ENCODE data around the gene SNX1. TPM values are rescaled to one million over a fixed set of nuclear protein-coding genes. Genes with fewer than 3 reads are reported as not detected.

SNX1 gene
- total and polyA plus RNA-seq, 10 of the 15 experiments (the other 5 are each of a cell fraction or from before 2014, with no cell fraction given), result 17.8 to 115 (median 96.3) TPM

- SMC1A ChIA-PET (ENCODE audit: uncharacterized antibody, unreplicated experiment), result no interaction called here
- BruUV-seq (replicated peaks), result TSS peak; percentile 40
- no peak for DNase-seq (ENCODE audit: low read depth, low spot score)
- H3K79me2 ChIP-seq (ENCODE audit: control insufficient read depth, insufficient read depth, low read length), result peaks cover 48% of the 10 kb centered on the region
- intact Hi-C loops (cut with micrococcal nuclease; ENCODE audit: unreplicated experiment), result loop anchor here (10.0 kb wide), 1 partner anchor 681 kb away; no protein-coding TSS in a partner anchor
- POLR2A ChIA-PET, result interaction anchor here (1.3 kb wide), 1 partner anchor 32 kb away, joined by 4 read pairs; no protein-coding TSS in a partner anchor
- no peak overlapping the region for H3K4me3 ChIP-seq
- RAD21 ChIA-PET (ENCODE audit: unreplicated experiment), result interaction anchor here (1.7 kb wide), 1 partner anchor 11 kb away, joined by 4 read pairs; no protein-coding TSS in a partner anchor
- WGBS (ENCODE audit: insufficient coverage, insufficient replicate concordance, low lambda C conversion rate, missing lambda C conversion rate), result 89% methylated on average over 15 of the region's 15 CpGs
- no peak for ATAC-seq
- no peak overlapping the region for H3K27ac ChIP-seq (ENCODE audit: control insufficient read depth, insufficient read depth)
- no peaks in the 10 kb centered on the region for H3K9me3 ChIP-seq (replicated peaks; ENCODE audit: control insufficient read depth, insufficient read depth, low read length)
- H3K4me2 ChIP-seq (ENCODE audit: control insufficient read depth, insufficient read depth), result no peak overlapping the region
- no peak overlapping the region for H3K9ac ChIP-seq (ENCODE audit: control insufficient read depth, insufficient read depth, low read length)
- CTCF ChIA-PET, result interaction anchor here (0.9 to 5.6 kb wide), 3 partner anchors 12 to 66 kb away, joined by 3 to 98 read pairs (median 46); partner anchors contain the start of gene SNX1
- H4K20me1 ChIP-seq (ENCODE audit: control insufficient read depth, insufficient read depth), result peaks cover 18% of the 10 kb centered on the region
- peaks cover 34 to 37% of the 10 kb centered on the region in 2 experiments; a peak in 3 of 4 replicates for H3K36me3 ChIP-seq (ENCODE audit: control insufficient read depth in 2 of 2, insufficient read depth in 2 of 2, low read length in 1 of 2)
- H3K27me3 ChIP-seq (replicated peaks in 1 of 2; ENCODE audit: control insufficient read depth in 2 of 2, insufficient read depth in 2 of 2, low read length in 1 of 2), result no peaks in the 10 kb centered on the region
- H3K4me1 ChIP-seq (ENCODE audit: control insufficient read depth, insufficient read depth, low read length), result peaks cover 33% of the 10 kb centered on the region
- H2AFZ ChIP-seq (ENCODE audit: control insufficient read depth, low read depth, low read length), result no peak overlapping the region
- no peak for FAIRE-seq
- in situ Hi-C loops (cut with MboI), result no loop called here
- TF ChIP-seq SUPT20H (IDR thresholded peaks at IDR 0.05; ENCODE audit: borderline replicate concordance, control insufficient read depth, low read depth, low read length) (no peak), CHD2 (IDR thresholded peaks at IDR 0.05; ENCODE audit: borderline replicate concordance, low read depth, low read length) (no peak), YY1 (IDR thresholded peaks at IDR 0.05; ENCODE audit: low read depth, low read length) (no peak), ZNF687 (IDR thresholded peaks at IDR 0.05) (no peak), POU2F2 (IDR thresholded peaks at IDR 0.05; ENCODE audit: borderline replicate concordance, low read depth, low read length) (0 out of 3 replicates have a peak, but pooled peaks have one; percentile 20), WRNIP1 (IDR thresholded peaks at IDR 0.05; ENCODE audit: borderline replicate concordance, low read depth, low read length) (no peak), RELB (IDR thresholded peaks at IDR 0.05; ENCODE audit: low read depth) (no peak), NKRF (conservative IDR thresholded peaks at IDR 0.05) (no peak), POLR2A (IDR thresholded peaks at IDR 0.05; ENCODE audit: low read depth, low read length) (peak; percentile 68), PKNOX1 (IDR thresholded peaks at IDR 0.05) (no peak), SUZ12 (IDR thresholded peaks at IDR 0.05; ENCODE audit: unreplicated experiment) (no peak), POLR2AphosphoS5 (IDR thresholded peaks at IDR 0.05; ENCODE audit: low read length) (peak; percentile 37)
These were observed 60.2 kb downstream of the SNX1 start for GRCh38 chr15:64155802-64156651.

All from GM12878 (cell line).